ENCODE data around the gene QRICH1.

GRCh38 chr3:49098429-49098828 is 4.6 kb upstream of the QRICH1 start:
- TF ChIP-seq POLR2A (IDR thresholded peaks at IDR 0.05): no peak
- TF ChIP-seq CTCF (IDR thresholded peaks at IDR 0.05): no peak
